Measurements from ENCODE around the gene NES. TPM values are rescaled to one million over a fixed set of nuclear protein-coding genes. Genes with fewer than 3 reads are reported as not detected.

NES gene
- total RNA-seq, 1 experiment from 2014 or later = 8.4 TPM

DNA sequence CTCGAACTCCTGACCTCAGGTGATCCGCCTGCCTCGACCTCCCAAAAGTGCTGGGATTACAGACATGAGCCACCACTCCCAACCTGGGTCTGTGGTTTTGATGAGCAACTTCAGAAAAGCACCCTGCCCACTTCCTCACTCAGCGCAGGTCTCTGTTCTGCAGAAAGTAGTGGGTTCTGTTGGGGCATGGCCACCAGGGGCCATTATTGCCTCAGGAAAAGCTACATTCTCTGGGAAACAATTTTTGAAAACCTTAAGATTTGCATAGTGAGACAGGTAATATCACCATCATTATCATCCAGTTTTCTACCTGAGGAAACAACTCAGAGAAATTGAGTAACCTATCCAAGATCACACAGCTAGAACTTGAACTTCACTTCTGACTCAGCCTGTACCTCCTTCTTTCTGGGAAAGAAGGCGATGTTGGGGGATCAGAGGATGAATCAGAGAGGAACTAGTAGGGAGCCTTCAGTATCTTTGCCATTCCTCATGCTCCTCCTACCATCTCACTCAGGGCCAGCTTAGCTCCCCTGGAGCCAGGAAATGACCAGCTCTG lies 7.1 kb upstream of the NES start:
- intact Hi-C loops (cut with micrococcal nuclease) = no loop called here
- Histone ChIP-seq H2AFZ (ENCODE audit: low read depth, low read length, poor library complexity, severe bottlenecking) (peak overlapping the region; percentile 40), H3K27ac (ENCODE audit: low read depth, low read length) (no peak overlapping the region), H3K4me1 (ENCODE audit: control insufficient read depth in 1 of 2, insufficient read depth in 2 of 2, low read length in 2 of 2) (peaks cover 25 to 49% of the 10 kb centered on the region in 2 experiments), H3K9me3 (ENCODE audit: control insufficient read depth in 1 of 2, insufficient read depth in 1 of 2, low read depth in 1 of 2, low read length in 2 of 2) (no peaks in the 10 kb centered on the region), H3K27me3 (ENCODE audit: insufficient read depth, low read length) (no peaks in the 10 kb centered on the region), H3K9ac (ENCODE audit: low read length) (no peak overlapping the region), H4K20me1 (ENCODE audit: insufficient read depth) (no peaks in the 10 kb centered on the region), H3K4me2 (ENCODE audit: low read length) (peak overlapping the region; percentile 40), H3K4me3 (replicated peaks in 1 of 2; ENCODE audit: low read depth in 1 of 2, low read length in 2 of 2) (no peak overlapping the region), H3K9me2 (ENCODE audit: insufficient read depth) (no peaks in the 10 kb centered on the region), H3K79me2 (ENCODE audit: insufficient read depth, low read length) (no peaks in the 10 kb centered on the region), H3K36me3 (ENCODE audit: control insufficient read depth in 1 of 2, insufficient read depth in 2 of 2, low read length in 2 of 2) (no peaks in the 10 kb centered on the region)
- POLR2A ChIA-PET = interaction anchor here (1.5 to 3.3 kb wide), 3 partner anchors 21 to 28 kb away, joined by 3 to 11 read pairs (median 6); partner anchors contain the start of gene CRABP2
- CTCF ChIA-PET = interaction anchor here (0.5 to 9.7 kb wide), 6 partner anchors 22 to 206 kb away, joined by 3 to 508 read pairs (median 6); partner anchors contain the start of genes CRABP2, ISG20L2 and METTL25B
- RAD21 ChIA-PET (ENCODE audit: low non-redundant PET in 1 of 2, low total read pairs in 2 of 2, uncharacterized antibody in 2 of 2, unreplicated experiment in 2 of 2) = interaction anchor here (1.1 to 1.6 kb wide), 2 partner anchors 42 to 58 kb away, joined by 3 to 5 read pairs; no protein-coding TSS in a partner anchor
- TF ChIP-seq, protein P1, sequence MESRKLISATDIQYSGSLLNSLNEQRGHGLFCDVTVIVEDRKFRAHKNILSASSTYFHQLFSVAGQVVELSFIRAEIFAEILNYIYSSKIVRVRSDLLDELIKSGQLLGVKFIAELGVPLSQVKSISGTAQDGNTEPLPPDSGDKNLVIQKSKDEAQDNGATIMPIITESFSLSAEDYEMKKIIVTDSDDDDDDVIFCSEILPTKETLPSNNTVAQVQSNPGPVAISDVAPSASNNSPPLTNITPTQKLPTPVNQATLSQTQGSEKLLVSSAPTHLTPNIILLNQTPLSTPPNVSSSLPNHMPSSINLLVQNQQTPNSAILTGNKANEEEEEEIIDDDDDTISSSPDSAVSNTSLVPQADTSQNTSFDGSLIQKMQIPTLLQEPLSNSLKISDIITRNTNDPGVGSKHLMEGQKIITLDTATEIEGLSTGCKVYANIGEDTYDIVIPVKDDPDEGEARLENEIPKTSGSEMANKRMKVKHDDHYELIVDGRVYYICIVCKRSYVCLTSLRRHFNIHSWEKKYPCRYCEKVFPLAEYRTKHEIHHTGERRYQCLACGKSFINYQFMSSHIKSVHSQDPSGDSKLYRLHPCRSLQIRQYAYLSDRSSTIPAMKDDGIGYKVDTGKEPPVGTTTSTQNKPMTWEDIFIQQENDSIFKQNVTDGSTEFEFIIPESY (IDR thresholded peaks at IDR 0.05; ENCODE audit: extremely low read depth, insufficient replicate concordance, low read length) = no peak
- TF ChIP-seq CTCF (IDR thresholded peaks at IDR 0.05 in 2 of 3, conservative IDR thresholded peaks at IDR 0.05 in 1 of 3; ENCODE audit: borderline replicate concordance in 1 of 3, insufficient read depth in 1 of 3, low read depth in 2 of 3, low read length in 2 of 3) = peak in 2 of 3 experiments; percentile 22 to 37; a peak in 2 of 6 replicates
- TF ChIP-seq REST (IDR thresholded peaks at IDR 0.05; ENCODE audit: low read depth) = no peak
- DNase-seq (ENCODE audit: low read depth, low spot score) = no peak
- no TSS peak for BruUV-seq (replicated peaks)
- ATAC-seq = no peak
